Epidermal melanocyte (primary cell): ENCODE results near the gene MB21D2.
"Not testable (repeated sequence)": the region's sequence is repeated elsewhere in the genome, so short reads cannot be mapped to it uniquely, and the experiment has no call there.

Source experiments
- DNase-seq: peaks from one replicate; pipeline ENCODE4 v3.0.0; 2011; ENCODE audit warnings: low spot score; ENCODE audit not compliant: insufficient read length

The MB21D2 gene

DNA sequence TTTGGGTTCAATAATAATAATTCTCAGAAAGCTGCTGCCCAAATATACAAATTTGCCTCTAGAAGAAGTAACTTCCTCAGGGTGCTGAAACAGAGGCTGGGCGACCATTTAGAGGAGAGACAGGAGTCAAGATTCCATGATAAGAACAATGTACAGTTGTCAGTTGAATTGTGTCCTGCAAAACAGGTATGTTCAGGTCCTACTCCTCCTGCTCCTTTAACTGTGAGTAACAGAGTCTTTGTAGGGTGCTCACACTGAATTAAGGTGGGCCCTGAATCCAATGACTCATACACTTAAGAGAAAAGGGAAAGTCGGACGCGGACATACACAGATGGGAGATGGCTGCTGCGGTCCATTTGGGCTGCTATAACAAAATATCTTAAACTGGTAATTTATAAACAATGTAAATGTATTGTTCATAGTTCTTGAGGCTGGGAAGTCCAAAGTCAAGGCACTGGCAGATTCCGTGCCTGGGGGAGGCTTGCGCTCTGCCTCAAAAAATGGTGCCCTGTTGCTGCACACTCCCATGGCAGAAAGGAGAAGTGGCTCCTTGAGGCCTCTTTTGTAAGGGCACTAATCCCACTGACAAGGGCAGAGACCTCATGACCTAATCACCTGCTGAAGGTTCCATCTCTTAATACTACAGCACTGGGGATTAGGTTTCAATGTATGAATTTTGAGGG lies 55.1 kb downstream of the MB21D2 start:
- no peak for DNase-seq

DNA sequence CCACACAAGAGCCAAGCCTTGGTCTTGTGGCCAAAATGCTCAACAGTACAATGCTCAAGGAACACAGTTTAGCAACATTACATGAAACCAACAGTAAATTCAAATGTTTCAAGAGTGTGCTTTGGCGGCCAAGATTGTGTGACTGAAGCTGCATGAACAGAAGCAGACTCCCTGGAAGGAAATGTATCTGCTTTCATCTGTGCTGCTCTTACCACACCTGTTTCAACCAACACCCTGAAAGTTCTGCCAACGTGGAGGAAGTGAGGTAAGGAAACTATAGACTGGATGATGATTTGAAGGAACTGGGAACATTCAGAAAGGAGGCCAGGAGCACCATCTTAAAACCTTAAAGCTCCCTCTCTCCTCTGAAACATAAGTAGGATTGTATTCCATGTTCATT lies 55.7 kb downstream of the MB21D2 start:
- no peak for DNase-seq

GRCh38 chr3:192860454-192860853 lies 57.2 kb downstream of the MB21D2 start:
- no peak for DNase-seq

- DNase-seq, result no peak
Measured at GRCh38 chr3:192858849-192859585, 58.6 kb downstream of the MB21D2 start.

DNA sequence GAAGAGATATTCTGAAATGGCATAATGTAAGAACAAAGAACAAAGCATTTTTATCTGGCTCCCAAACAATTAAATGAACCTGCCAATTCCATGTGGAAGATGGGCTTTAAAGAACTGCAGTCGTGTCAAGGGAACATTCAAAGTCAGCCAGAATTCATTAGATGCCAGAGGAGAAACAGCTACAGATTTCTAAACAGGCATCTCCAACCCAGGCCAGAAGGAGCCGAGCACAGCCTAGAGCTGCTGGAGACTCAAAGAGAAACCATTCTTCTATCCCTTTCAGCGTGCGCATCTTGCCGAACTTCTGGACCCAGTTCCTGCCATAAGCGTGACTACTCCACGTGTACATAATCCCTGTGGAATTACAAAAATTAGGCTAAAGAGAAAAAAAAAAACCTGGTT lies 60.4 kb downstream of the MB21D2 start:
- DNase-seq, result no peak

GRCh38 chr3:192855434-192855833 lies 62.2 kb downstream of the MB21D2 start:
- no peak for DNase-seq

- peak; percentile 37 for DNase-seq
Measured at GRCh38 chr3:192851821-192852372, 65.8 kb downstream of the MB21D2 start.

DNA sequence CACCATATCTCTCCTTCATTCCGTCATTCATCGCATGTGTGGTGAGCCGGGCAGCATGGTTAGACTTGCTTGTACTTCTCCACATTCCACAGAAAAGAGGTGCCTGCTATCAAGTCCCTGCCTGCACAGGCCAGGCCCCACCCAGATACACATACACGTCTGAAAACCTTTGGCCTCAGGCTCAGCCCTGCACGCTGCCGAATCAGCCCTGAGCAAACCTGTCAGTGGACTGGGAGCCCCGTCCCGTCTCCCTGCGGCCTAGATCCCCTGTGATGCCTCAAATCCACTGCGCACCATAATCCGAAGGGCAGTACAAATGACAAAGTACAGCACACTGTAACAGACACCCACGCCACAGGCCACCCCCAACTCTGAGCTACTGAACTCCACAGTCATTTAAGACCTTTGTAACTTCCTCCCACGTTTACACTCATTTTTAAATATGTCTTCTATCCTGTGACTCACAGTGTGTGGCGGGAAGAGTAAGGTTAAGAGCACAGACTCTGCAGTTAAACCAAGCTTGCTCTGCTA lies 67.1 kb downstream of the MB21D2 start:
- no peak for DNase-seq

DNA sequence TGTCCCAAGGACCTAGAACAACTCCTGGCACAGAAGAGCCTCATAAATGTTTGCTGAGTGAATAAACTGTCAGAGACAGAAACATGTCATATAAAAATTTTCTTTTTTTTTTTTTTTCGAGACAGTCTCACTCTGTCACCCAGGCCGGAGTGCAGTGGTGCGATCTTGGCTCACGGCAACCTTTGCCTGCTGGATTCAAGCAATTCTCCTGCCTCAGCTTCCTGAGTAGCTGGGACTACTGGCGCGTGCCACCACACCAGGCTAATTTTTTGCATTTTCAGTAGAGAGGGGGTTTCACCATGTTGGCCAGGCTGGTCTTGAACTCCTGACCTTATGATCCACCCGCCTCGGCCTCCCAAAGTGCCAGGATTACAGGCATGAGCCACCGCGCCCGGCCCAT lies 67.8 kb downstream of the MB21D2 start:
- DNase-seq, result not testable (repeated sequence)

DNA sequence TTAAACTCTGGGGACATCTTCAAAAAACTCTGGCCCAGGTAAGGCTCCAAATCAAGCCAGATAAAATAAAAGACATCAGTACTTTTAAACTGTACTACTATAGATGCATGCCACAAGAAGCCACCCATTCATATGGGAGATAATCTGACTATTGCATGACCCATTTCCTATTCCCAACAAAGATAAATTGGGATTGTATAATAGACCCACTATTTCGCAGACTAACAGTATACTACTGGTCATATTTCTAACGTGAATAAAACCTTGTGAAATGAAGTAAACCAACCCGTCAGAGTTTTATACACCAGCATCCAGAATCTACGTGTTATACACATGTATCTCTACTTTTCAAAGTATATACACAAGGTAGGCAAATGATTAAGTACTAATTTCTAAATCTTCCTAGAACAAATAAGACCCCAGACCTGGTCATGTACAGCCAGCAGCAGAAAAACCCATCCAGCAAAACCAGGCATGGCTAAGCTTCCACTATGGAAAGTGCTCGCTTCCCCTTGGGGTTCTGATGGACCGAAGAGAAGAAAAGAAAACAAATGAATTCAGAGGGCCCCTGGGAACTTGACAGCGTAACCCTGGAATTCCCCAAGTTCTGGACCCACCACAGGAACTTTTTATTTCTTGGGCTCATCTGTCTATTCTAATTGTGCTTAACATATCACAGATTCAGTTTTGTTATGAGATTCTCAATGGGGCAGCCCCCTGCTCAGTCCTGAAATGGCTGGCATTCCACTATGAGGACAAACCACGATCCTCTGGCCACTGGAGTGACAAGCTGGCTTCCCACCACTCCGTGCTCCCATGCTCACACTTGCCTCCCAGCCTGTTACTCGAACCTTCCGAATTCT lies 69.1 kb downstream of the MB21D2 start:
- DNase-seq, result no peak

DNA sequence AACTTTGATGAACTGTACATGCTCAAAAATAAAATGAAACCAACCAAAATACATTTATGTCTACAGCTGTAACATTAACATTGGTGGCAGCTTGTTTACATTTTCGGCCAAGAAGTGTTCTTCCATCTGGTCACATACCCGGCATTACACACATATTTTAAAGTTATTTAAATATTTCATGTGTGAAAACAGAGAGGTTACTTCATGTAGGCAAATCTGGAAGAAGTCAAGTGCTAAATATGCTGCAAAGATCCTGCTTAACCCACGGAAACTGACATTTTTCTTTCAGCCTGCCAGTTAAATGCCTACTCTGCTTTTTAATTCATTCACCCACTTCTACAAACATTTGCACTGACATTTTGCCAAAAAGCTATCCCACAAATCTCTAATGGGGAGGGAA lies 69.7 kb downstream of the MB21D2 start:
- DNase-seq, result no peak

DNA sequence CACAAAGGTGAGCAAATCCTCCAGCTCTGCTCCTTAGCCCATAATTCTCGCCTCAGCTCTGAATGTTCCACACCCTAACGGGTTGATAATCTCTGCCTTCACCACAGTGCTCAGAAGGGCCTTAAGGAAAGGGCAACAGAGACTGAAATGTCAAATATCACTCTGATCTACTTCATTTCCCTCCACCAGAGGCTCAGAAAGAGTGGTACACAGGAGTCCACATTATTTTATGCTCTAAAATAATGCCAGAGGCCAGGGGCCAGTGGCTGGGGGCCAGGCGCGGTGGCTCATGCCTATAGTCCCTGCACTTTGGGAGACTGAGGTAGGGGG lies 72.2 kb downstream of the MB21D2 start:
- DNase-seq, result no peak

DNA sequence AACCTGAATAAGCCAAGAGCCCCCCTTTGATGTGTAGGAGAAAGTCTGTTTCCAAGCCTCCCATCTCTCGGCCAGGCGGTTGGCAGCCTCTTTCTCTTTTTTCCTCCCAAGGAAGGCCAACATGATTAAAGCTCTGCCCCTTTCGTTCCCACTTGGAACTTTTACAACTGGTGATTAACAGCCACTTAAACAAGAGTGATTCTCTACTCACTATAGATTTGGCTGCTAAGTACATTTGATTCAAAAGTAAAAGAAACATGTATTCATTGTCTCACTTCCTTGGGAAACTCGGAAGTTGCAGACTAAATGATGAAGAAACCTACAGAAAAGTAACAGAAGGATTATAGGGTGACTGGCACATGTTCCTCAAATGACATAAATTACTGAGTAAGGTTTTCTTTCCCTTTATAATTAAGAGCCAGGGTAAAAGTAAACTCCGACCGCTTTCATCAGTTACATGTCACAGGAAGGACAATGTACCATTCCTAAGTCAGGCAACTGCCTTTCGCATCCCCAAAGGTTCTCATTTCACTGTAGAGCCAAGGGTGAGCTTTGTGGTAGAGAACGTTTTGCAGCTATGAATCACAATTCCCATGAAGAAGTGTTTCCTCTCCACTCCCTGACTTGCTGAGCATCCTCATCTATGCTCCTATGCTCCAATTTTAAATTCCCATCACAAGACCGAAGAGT lies 72.7 kb downstream of the MB21D2 start:
- no peak for DNase-seq

DNA sequence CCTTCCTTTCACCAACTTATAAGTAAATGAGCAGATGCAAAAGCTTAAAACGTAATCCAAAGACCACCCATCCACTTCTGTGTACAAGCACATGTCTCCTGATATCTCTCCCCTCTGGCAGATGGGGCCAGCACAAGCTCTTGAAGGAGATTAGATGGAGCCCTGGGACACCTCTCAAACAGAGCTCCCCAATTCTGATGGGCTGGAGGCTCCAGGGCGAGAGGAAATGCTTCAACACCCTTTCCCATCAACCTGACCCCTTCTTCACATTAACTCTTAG lies 73.2 kb downstream of the MB21D2 start:
- DNase-seq, result no peak

DNA sequence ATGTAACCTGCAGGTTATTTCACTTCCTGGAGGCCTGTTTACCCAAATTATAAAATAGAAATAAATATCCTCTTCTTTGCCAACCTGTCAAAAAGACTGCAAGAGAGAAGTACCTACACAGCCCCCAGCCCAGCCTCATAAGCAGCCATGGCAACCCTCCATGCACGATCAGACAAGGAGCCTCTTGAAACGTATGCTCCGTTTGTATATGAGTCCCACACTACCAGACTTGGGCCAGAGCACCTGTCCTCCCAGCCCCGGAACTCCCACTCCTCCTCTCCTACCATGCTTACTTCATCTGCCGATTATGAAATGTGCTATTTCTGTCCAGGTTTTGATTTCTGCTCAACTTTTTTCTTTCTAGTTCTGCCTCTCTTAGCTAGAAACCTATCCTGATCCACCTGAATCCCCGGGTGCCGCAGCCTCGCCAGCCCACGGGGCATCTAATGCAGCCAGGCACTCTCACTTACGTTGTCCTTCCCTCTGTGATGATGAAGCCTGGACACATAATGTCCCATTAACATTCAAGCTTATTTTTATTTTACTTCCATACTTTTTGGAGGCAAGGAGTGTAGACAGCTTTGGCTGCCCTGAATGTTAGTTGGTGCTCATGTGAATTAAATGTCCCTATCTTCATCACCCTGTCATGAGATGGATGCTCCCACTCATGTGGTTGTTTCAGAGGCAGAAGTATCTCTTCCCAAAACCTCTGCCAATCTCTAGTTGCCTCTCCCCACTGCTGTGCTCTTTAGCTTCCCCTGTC lies 73.8 kb downstream of the MB21D2 start:
- no peak for DNase-seq

DNA sequence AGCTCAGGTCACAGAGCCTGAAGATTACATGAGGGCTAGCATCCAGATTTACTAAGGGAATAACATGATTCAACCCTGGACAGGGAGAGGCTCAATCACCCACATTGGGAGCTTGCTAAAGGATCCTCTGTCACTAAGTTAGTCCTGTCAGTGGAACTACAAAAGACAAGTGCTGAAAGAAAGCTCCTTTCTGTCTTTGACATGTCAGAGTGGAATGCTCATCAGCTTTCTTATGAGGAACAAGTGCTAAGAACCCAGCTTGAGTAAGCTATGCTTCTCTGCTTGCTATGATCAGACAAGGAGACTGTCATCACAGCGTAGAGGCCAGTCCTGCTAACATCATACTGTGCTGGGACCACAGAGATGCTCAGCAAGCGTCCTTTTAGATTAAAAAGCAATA lies 74.5 kb downstream of the MB21D2 start:
- no peak for DNase-seq

- no peak for DNase-seq
Measured at GRCh38 chr3:192842711-192843110, 74.9 kb downstream of the MB21D2 start.

- no peak for DNase-seq
Measured at GRCh38 chr3:192842138-192842537, 75.5 kb downstream of the MB21D2 start.

- no peak for DNase-seq
Measured at GRCh38 chr3:192841428-192841827, 76.2 kb downstream of the MB21D2 start.

DNA sequence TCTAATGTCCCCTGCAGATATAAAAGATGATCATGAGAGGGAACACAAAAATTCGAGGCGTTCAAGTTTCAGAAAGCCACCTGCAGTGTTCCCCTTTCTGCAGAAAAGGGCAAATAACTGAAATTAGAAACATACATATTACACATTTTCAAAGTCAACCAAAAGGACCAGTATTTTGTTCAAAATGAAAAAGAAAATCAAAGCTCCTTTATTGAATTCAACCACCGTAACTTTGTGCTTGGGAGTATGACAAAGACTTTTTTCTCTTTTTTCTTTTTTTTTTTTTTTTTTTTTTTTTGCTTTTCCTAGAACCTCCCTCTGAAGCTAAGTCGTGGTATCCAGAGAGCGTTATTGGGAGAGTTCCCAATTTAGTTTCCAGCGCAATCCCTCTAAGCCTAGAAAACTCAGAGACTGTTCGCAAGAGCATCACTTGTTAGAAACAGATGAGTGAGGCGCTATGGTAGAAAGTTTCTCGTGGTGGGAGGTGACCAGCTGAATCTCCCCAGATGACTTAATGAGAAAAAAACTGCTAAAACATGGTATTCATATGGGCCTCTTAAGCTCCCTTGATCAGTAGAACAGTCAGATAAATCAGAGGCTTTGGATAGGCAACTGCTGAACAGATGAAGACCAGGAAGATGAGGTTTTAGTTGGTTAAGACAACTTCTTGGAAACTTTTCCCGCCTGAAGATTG lies 77.4 kb downstream of the MB21D2 start:
- no peak for DNase-seq
